Endothelial cell of umbilical vein (primary cell): ENCODE data around the gene NUDT14. TPM values are rescaled to one million over a fixed set of nuclear protein-coding genes. Genes with fewer than 3 reads are reported as not detected.

ENCODE experiments used
- BruUV-seq: library from RNA; stranded (reverse); fragments of 400-500 nt; replicated peaks from 2 replicates; lab custom pipeline; 2021; lab: Mats Ljungman, UMichigan
- CTCF ChIA-PET: fragments of 300-600, 350-600 bp; sonication (Branson Sonifier 250); formaldehyde crosslinking; loops from one replicate; lab custom pipeline; 2021; ENCODE audit warnings: antibody characterized with exemption, inconsistent platforms; lab: Charles Lee
- POLR2A ChIA-PET: fragments of 300-600, 350-600 bp; sonication (Branson Sonifier 250); formaldehyde crosslinking; loops from one replicate; lab custom pipeline; 2021; ENCODE audit warnings: antibody characterized with exemption, inconsistent platforms; lab: Charles Lee
- DNase-seq: peaks from one replicate; pipeline ENCODE4 v3.0.0-alpha.2; 2011; ENCODE audit warnings: low read depth, low spot score
- FAIRE-seq: peaks from 2 replicates; lab custom pipeline; 2011; peaks lifted over from hg19 to GRCh38; lab: Jason Lieb, UNC
- H2AFZ ChIP-seq: 2 replicates; pipeline ENCODE4 v1.6.0; 2012; ENCODE audit warnings: low read depth, low read length, control low read depth, inconsistent platforms
- H3K27ac ChIP-seq: 2 replicates; pipeline ENCODE4 v1.5.1; 2011; ENCODE audit warnings: low read depth, mild to moderate bottlenecking, control low read depth, low read length, moderate library complexity; ENCODE audit not compliant: insufficient read depth
- H3K27me3 ChIP-seq, 2 experiments: 2 replicates each; pipeline versions ENCODE4 v1.6.0 to v1.6.1; 2011; ENCODE audit warnings: low read length in 2 of 2, mixed read lengths in 1 of 2; ENCODE audit not compliant: control insufficient read depth in 2 of 2, insufficient read depth in 2 of 2
- H3K36me3 ChIP-seq, 2 experiments: 2 replicates in 1 of 2; 3 replicates in 1 of 2; pipeline ENCODE4 v1.5.1; 2011; ENCODE audit warnings: low read length in 2 of 2, mild to moderate bottlenecking in 1 of 2, moderate library complexity in 1 of 2; ENCODE audit not compliant: control insufficient read depth in 2 of 2, insufficient read depth in 2 of 2; ENCODE audit errors: extremely low read depth in 1 of 2
- H3K4me1 ChIP-seq: 3 replicates; pipeline ENCODE4 v1.5.1; 2011; ENCODE audit warnings: mild to moderate bottlenecking, low read length; ENCODE audit not compliant: control insufficient read depth, insufficient read depth; ENCODE audit errors: extremely low read depth
- H3K4me2 ChIP-seq: 2 replicates; pipeline ENCODE4 v1.6.1; 2011; ENCODE audit warnings: low read length, control low read depth, mixed read lengths; ENCODE audit not compliant: insufficient read depth
- H3K4me3 ChIP-seq, 3 experiments: fragments of 200-600 bp in 1 of 3; sonication (generic), shearing (Covaris generic) in 1 of 3; replicated peaks in 1 of 3; 2 replicates each; pipeline ENCODE4 v1.5.1; 2011 to 2016; ENCODE audit warnings: control low read depth in 3 of 3, low read length in 3 of 3, mild to moderate bottlenecking in 2 of 3, inconsistent platforms in 1 of 3, low read depth in 1 of 3, moderate library complexity in 1 of 3; ENCODE audit not compliant: insufficient read depth in 1 of 3
- H3K79me2 ChIP-seq: 2 replicates; pipeline ENCODE4 v1.6.0; 2012; ENCODE audit warnings: low read length, inconsistent platforms; ENCODE audit not compliant: control insufficient read depth, insufficient read depth
- H3K9ac ChIP-seq: replicated peaks from 2 replicates; pipeline ENCODE3; 2011; ENCODE audit warnings: low read length, control low read depth; ENCODE audit not compliant: insufficient read depth; ENCODE audit errors: extremely low read depth
- H3K9me1 ChIP-seq: replicated peaks from 3 replicates; pipeline ENCODE4 v1.6.0; 2011; ENCODE audit warnings: mild to moderate bottlenecking, low read length; ENCODE audit not compliant: control insufficient read depth, insufficient read depth; ENCODE audit errors: extremely low read depth
- H3K9me3 ChIP-seq: replicated peaks from 2 replicates; pipeline ENCODE4 v1.5.1; 2012; ENCODE audit warnings: low read length, inconsistent platforms; ENCODE audit not compliant: control insufficient read depth, insufficient read depth
- H4K20me1 ChIP-seq: replicated peaks from 2 replicates; pipeline ENCODE3; 2011; ENCODE audit warnings: mild to moderate bottlenecking, low read length; ENCODE audit not compliant: control insufficient read depth, insufficient read depth; ENCODE audit errors: extremely low read depth
- EZH2 ChIP-seq: IDR thresholded peaks from 2 replicates; pipeline ENCODE4 v1.6.1; 2012; ENCODE audit warnings: borderline replicate concordance, low read depth, mild to moderate bottlenecking, moderate library complexity, low read length, inconsistent platforms; ENCODE audit not compliant: severe bottlenecking
- FOS ChIP-seq: IDR thresholded peaks from 2 replicates; pipeline ENCODE4 v1.6.1; 2011; ENCODE audit warnings: mild to moderate bottlenecking, low read length, moderate library complexity, borderline replicate concordance; ENCODE audit not compliant: insufficient read depth
- GATA2 ChIP-seq: IDR thresholded peaks from 2 replicates; pipeline ENCODE4 v1.7.0; 2011; ENCODE audit warnings: low read depth, mild to moderate bottlenecking, moderate library complexity, mixed read lengths, low read length; ENCODE audit not compliant: insufficient read length, insufficient read depth
- MYC ChIP-seq: IDR thresholded peaks from one replicate; pipeline ENCODE4 v1.6.1; 2011; ENCODE audit warnings: mild to moderate bottlenecking, low read depth, low read length
- POLR2A ChIP-seq: IDR thresholded peaks from 2 replicates; pipeline ENCODE4 v1.6.1; 2012; ENCODE audit warnings: low read depth, mild to moderate bottlenecking, control low read depth, low read length
- POLR2AphosphoS5 ChIP-seq: IDR thresholded peaks from 2 replicates; pipeline ENCODE4 v1.6.1; 2012; ENCODE audit warnings: low read depth, mild to moderate bottlenecking, control low read depth, low read length, moderate library complexity; ENCODE audit not compliant: insufficient read depth
- dilution Hi-C: fragments of 300-500 bp; cut with MboI; formaldehyde crosslinking; loops from one replicate; pipeline ENCODE4 v1.15.0; 2019; ENCODE audit warnings: low sequenced_read_pairs; ENCODE audit not compliant: extremely low pct_ligation_motif_present
- intact Hi-C: fragments of 100-400 bp; cut with micrococcal nuclease; formaldehyde crosslinking; loops from one replicate; pipeline ENCODE4 v1.10.0; 2022
- polyA plus RNA-seq, 4 experiments: library from polyadenylated mRNA; depleted of rRNA in 3 of 4; stranded (reverse) in 3 of 4; unstranded in 1 of 4; fragments of >200 nt; gene quantifications; 2 replicates each; pipeline versions ENCODE4 v1.2.1 to v1.2.3, GENCODE V29; 2011 to 2012; ENCODE audit warnings: missing spikeins in 1 of 4
- total RNA-seq: library from RNA; stranded (reverse); gene quantifications from 2 replicates; pipeline ENCODE4 v1.2.3, GENCODE V29; 2021
- TF ChIP-seq, protein P1 (sequence below), 2 donors: IDR thresholded peaks; 1 replicate in 1 of 2; 2 replicates in 1 of 2; pipeline ENCODE4 v1.5.1; 2011; ENCODE audit warnings: low read length in 2 of 2, mild to moderate bottlenecking in 2 of 2, moderate library complexity in 2 of 2, control low read depth in 1 of 2, inconsistent platforms in 1 of 2, low read depth in 1 of 2; ENCODE audit not compliant: insufficient read depth in 1 of 2; ENCODE audit errors: extremely low read depth in 1 of 2

Gene NUDT14
- total and polyA plus RNA-seq, 2 donors (not counting 3 experiments of a cell fraction or from before 2014, with no cell fraction given) = 97.7 to 103 TPM

DNA sequence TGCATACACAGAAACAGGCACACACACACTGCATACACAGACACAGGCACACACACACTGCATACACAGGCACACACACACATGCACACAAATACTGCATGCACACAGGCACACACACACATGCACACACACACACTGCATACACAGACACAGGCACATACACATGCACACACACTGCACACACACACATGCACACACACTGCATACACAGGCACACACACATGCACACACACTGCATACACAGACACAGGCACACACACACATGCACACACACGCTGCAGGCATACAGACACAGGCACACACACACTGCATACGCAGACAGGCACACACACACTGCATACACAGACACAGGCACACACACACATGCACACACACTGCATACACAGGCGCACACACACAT, 34.5 kb upstream of the NUDT14 start:
- Histone ChIP-seq H2AFZ (no peak overlapping the region), H3K9ac (no peak overlapping the region), H3K9me3 (no peaks in the 10 kb centered on the region), H3K79me2 (no peaks in the 10 kb centered on the region), H3K27me3 (no peaks in the 10 kb centered on the region), H3K36me3 (peaks cover 0 to 23% of the 10 kb centered on the region in 2 experiments), H3K9me1 (no peaks in the 10 kb centered on the region), H3K4me3 (no peak overlapping the region), H3K27ac (no peak overlapping the region), H3K4me1 (no peaks in the 10 kb centered on the region), H3K4me2 (no peak overlapping the region), H4K20me1 (no peaks in the 10 kb centered on the region)
- TF ChIP-seq EZH2 (no peak), POLR2A (no peak), GATA2 (no peak), FOS (no peak), MYC (no peak), POLR2AphosphoS5 (no peak)
- TF ChIP-seq, protein P1, sequence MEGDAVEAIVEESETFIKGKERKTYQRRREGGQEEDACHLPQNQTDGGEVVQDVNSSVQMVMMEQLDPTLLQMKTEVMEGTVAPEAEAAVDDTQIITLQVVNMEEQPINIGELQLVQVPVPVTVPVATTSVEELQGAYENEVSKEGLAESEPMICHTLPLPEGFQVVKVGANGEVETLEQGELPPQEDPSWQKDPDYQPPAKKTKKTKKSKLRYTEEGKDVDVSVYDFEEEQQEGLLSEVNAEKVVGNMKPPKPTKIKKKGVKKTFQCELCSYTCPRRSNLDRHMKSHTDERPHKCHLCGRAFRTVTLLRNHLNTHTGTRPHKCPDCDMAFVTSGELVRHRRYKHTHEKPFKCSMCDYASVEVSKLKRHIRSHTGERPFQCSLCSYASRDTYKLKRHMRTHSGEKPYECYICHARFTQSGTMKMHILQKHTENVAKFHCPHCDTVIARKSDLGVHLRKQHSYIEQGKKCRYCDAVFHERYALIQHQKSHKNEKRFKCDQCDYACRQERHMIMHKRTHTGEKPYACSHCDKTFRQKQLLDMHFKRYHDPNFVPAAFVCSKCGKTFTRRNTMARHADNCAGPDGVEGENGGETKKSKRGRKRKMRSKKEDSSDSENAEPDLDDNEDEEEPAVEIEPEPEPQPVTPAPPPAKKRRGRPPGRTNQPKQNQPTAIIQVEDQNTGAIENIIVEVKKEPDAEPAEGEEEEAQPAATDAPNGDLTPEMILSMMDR (IDR thresholded peaks at IDR 0.05; ENCODE audit: extremely low read depth in 1 of 2, insufficient read depth in 1 of 2, low read depth in 1 of 2, low read length in 2 of 2) = no peak
- DNase-seq (no peak), FAIRE-seq (no peak)
- dilution Hi-C loops = no loop called here
- intact Hi-C loops = no loop called here
- ChIA-PET CTCF (no interaction called here), POLR2A (no interaction called here)
- no TSS peak for BruUV-seq
